KOPT-K1 (cell line): Measurements from ENCODE around the gene PRXL2A.
A peak's percentile ranks its signal among the peaks of the same experiment; 100 is the strongest.
"Not testable (repeated sequence)": the region's sequence is repeated elsewhere in the genome, so short reads cannot be mapped to it uniquely, and the experiment has no call there.

ENCODE experiments used
- H3K27ac ChIP-seq: fragments of 200-600 bp; sonication (generic); 2 replicates; pipeline ENCODE4 v1.5.1; 2016; ENCODE audit warnings: antibody characterized with exemption, mild to moderate bottlenecking, low read depth, low read length; ENCODE audit not compliant: poor library complexity, severe bottlenecking
- H3K36me3 ChIP-seq: fragments of 200-600 bp; sonication (generic); 2 replicates; pipeline ENCODE4 v1.5.1; 2017; ENCODE audit warnings: antibody characterized with exemption, mild to moderate bottlenecking, low read length, moderate library complexity; ENCODE audit not compliant: insufficient read depth
- H3K9me3 ChIP-seq: fragments of 200-600 bp; sonication (generic); 2 replicates; pipeline ENCODE4 v1.5.1; 2017; ENCODE audit warnings: antibody characterized with exemption, low read length, mild to moderate bottlenecking; ENCODE audit not compliant: insufficient read depth, poor library complexity, severe bottlenecking

Gene PRXL2A

DNA sequence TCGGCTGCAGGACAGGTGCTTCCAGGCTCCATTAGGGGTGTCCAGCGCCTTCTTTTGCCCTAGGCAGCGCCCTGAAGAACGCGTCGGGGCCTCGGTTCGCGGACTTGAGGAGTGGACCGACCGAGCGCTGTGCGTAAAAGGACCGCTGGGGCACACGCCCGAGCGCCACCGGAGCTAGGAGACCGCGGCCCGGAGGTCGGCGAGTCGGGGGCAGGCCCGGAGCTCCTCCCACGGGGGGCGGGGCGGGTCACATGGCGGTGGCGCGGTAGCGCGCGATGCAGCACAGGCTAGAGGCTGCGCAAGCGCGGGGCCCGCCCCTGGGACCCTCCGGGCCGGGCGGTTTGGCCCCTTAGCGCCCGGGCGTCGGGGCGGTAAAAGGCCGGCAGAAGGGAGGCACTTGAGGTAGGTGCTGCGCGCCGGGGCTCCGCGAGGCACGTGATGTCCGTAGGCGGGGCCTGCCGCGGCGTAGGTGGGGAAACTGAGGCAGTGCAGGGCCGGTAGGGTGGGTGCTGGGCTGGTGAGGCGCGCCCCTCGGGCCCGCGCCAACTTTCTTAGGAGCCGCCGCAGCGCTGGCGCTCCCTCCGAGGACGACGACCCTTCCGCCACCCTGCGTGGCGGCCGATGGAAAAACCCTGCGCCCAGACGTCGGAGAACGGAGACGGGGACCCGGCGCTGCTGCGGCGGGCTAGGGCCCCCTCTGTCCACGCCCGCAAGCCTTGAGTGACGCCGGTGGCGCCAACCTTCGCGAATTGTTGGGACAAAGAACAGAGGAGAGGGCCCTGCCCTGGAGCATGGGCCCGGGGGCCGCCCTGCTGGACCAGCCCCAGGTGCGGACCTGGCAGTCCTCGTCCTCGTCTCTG, at the start of gene PRXL2A:
Gene PRXL2A, plus strand, starts transcription at position 310 of the 860 bp plus-strand sequence. CDS start 11,917 bp downstream, outside the sequence.
- Histone ChIP-seq H3K9me3 (no peaks in the 10 kb centered on the region), H3K27ac (peak within 1 kb of the TSS; percentile 55), H3K36me3 (no peaks in the 10 kb centered on the region)

GRCh38 chr10:80358925-80359324, 49.4 kb upstream of the PRXL2A start:
- not testable (repeated sequence) for H3K36me3 ChIP-seq, H3K9me3 ChIP-seq, H3K27ac ChIP-seq

DNA sequence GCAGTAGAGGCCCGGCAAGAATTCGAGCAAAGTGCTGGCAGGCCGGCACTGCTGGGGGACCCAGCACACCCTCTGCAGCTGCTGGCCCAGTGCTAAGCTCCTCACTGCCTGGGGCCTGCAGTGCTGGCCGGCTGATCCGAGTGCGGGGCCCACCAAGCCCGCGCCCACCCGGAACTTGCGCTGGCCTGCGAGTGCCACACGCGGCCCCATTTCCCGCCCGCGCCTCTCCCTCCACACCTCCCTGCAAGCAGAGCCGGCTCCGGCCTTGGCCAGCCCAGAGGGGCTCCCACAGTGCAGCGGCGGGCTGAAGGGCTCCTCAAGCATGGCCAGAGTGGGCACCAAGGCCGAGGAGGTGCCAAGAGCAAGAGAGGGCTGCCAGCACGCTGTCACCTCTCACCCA, 48.7 kb upstream of the PRXL2A start:
- H3K9me3 ChIP-seq: no peaks in the 10 kb centered on the region
- no peaks in the 10 kb centered on the region for H3K36me3 ChIP-seq
- H3K27ac ChIP-seq: no peak overlapping the region

- peaks cover 23% of the 10 kb centered on the region for H3K9me3 ChIP-seq
- H3K36me3 ChIP-seq: no peaks in the 10 kb centered on the region
- no peak overlapping the region for H3K27ac ChIP-seq
Observed at GRCh38 chr10:80365510-80365909, 42.8 kb upstream of the PRXL2A start.

DNA sequence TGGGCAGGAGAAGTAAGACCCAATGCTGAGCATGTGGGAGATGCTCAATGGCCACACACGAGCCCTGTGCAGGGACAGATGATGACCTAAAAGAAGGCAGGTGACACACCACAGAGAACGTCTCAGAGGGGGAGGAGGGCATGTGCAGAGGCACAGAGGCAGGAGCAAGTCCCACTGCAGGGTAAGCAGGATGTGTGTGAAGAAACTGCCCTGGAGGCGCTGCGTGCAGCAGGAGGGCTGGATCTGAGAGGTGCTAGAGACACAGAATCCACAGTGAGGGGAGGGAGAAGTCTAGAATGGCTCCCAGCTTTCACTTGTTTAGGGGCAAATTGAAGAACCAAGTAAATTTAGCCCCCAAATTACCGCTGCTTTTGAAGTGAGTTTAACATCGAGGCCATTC, 36.9 kb upstream of the PRXL2A start:
- Histone ChIP-seq H3K9me3 (peaks cover 20% of the 10 kb centered on the region), H3K36me3 (no peaks in the 10 kb centered on the region)

DNA sequence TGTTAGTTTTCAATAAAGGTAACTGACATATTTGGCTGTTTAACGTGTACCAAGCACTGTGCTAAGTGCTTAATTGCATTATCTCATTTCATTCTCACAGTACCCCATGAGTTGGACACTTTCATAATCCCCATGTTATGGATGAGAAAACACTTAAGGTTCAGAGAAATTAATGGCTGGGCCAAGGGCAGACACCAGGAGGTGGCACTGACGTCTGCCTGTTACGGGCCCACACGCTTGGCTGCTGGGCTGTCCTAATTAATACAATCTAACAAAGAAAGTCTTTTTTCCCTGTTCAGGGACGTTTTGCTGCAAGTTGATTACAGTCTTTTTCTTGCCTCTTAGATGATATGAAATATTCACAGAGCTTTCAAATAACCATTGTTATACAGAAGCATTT, 35.7 kb upstream of the PRXL2A start:
- no peak overlapping the region for H3K27ac ChIP-seq
- peaks cover 9% of the 10 kb centered on the region for H3K9me3 ChIP-seq

More for the DNA sequence above, 36.9 kb upstream of the PRXL2A start:
- no peak overlapping the region for H3K27ac ChIP-seq

GRCh38 chr10:80373502-80373901, 34.8 kb upstream of the PRXL2A start:
- no peak overlapping the region for H3K27ac ChIP-seq
- peaks cover under 1% of the 10 kb centered on the region for H3K9me3 ChIP-seq

More for the DNA sequence above, 35.7 kb upstream of the PRXL2A start:
- no peaks in the 10 kb centered on the region for H3K36me3 ChIP-seq

GRCh38 chr10:80379701-80380100, 28.6 kb upstream of the PRXL2A start:
- no peaks in the 10 kb centered on the region for H3K36me3 ChIP-seq

More at GRCh38 chr10:80373502-80373901, 34.8 kb upstream of the PRXL2A start:
- no peaks in the 10 kb centered on the region for H3K36me3 ChIP-seq

DNA sequence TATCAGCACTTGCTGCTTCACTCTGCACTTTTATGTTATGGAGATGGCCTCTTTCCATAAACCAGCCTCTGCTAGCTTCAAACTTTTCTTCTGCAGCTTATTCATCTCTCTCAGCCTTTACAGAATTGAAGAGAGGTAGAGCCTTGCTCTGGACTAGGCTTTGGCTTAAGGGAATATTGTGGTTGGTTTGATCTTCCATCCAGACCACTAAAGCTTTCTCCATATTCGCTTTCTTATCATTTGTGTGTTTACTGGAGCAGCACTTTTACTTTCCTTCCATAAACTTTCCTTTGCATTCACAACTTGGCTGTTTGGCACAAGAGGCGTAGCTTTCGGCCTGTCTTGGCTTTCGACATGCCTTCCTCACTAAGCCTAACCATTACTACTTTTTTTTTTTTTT, 28.2 kb upstream of the PRXL2A start:
- H3K36me3 ChIP-seq: no peaks in the 10 kb centered on the region
- no peak overlapping the region for H3K27ac ChIP-seq
- H3K9me3 ChIP-seq: no peaks in the 10 kb centered on the region

More at GRCh38 chr10:80379701-80380100, 28.6 kb upstream of the PRXL2A start:
- Histone ChIP-seq H3K9me3 (no peaks in the 10 kb centered on the region), H3K27ac (no peak overlapping the region)

GRCh38 chr10:80382989-80383388, 25.4 kb upstream of the PRXL2A start:
- Histone ChIP-seq H3K36me3 (no peaks in the 10 kb centered on the region), H3K9me3 (no peaks in the 10 kb centered on the region), H3K27ac (no peak overlapping the region)

DNA sequence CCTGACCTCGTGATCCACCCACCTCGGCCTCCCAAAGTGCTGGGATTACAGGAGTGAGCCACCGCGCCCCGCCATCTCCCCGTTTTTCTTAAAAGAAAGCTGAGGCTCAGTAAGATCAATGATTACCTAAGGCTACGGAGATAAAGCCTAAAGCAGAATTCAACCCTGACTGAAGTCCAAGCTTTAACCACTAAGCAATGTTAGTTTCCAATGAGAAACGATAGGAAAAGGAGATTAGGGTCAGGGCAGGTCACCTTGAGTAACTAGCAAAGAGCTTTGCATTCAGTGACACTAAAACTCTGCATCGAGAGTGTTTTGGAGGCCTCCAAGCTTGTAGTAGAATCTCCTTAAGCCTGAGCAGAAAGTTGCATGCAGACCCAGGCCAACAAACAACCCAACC, 17.6 kb upstream of the PRXL2A start:
- Histone ChIP-seq H3K27ac (no peak overlapping the region), H3K9me3 (no peaks in the 10 kb centered on the region), H3K36me3 (no peaks in the 10 kb centered on the region)

DNA sequence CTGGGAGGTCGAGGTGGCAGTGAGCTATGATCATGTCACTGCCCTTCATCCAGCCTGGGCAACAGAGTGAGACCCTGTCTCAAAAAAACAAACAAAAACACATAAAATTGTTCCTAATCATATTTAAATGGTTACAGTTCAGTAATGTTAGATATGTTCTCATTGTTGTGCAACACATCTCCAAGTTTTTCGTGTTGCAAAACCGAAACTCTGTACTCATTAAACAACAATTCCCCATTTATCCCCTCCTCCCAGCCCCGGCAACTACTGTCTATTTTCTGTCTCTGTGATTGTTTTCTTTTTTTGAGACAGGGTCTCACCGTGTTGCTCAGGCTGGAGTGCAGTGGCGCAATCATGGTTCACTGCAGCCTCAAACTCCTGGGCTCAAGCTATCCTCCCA, 16.1 kb upstream of the PRXL2A start:
- Histone ChIP-seq H3K36me3 (no peaks in the 10 kb centered on the region), H3K9me3 (no peaks in the 10 kb centered on the region), H3K27ac (no peak overlapping the region)

- Histone ChIP-seq H3K9me3 (no peaks in the 10 kb centered on the region), H3K36me3 (no peaks in the 10 kb centered on the region), H3K27ac (no peak overlapping the region)
Observed at GRCh38 chr10:80394358-80394916, 13.9 kb upstream of the PRXL2A start.

- Histone ChIP-seq H3K27ac (no peak overlapping the region), H3K36me3 (no peaks in the 10 kb centered on the region), H3K9me3 (no peaks in the 10 kb centered on the region)
Observed at GRCh38 chr10:80397014-80397413, 11.3 kb upstream of the PRXL2A start.

DNA sequence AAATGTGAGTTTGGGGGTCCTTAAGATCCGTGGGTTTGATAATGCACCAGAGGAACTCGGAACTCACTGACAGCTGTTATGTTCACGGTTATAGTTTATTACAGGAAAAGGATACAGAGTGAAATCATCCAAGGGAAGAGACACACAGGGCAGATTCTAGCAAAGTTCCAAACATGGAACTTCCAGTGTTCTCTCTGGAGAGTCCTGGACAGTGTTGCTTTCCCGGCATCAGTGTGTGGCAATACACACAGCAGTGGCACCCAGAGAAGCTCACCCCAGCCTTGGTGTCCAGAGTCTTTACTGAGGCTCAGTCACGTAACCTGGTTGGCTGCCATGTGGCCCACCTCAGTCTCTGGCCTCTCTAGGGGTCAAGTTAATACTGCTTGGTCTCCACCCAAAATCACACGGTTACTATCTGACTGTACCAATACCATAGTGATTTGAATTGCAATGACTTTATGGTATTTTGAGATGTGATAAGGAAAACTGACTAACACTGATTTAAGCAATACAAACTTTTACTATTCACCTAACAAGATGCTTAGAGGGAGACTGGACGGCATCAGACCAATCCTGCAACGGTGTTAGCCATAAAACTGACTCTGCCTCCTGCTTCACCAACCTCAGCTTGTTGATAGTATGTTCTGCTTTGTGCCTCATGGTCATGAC, 8.1 kb upstream of the PRXL2A start:
- H3K36me3 ChIP-seq: no peaks in the 10 kb centered on the region
- no peak overlapping the region for H3K27ac ChIP-seq
- no peaks in the 10 kb centered on the region for H3K9me3 ChIP-seq
